HFFc6 (cell line): ENCODE results near the gene CLTCL1. TPM values are rescaled to one million over a fixed set of nuclear protein-coding genes. Genes with fewer than 3 reads are reported as not detected.

ENCODE experiments used
- DNase-seq: peaks from one replicate; pipeline ENCODE4 v3.0.0-alpha.2; 2018
- H3K27ac Mint-ChIP-seq: 2 replicates; pipeline ENCODE4 v1.8.0; 2020; ENCODE audit warnings: mild to moderate bottlenecking, mixed read lengths
- H3K27me3 Mint-ChIP-seq: 2 replicates; pipeline ENCODE4 v1.8.0; 2021; ENCODE audit warnings: mild to moderate bottlenecking, moderate library complexity, mixed read lengths; ENCODE audit not compliant: insufficient read depth
- H3K36me3 Mint-ChIP-seq: 2 replicates; pipeline ENCODE4 v1.8.0; 2021; ENCODE audit warnings: low read depth, mixed read lengths
- H3K4me1 Mint-ChIP-seq: 2 replicates; pipeline ENCODE4 v1.8.0; 2020; ENCODE audit warnings: low read depth, mixed read lengths
- H3K4me3 Mint-ChIP-seq: 2 replicates; pipeline ENCODE4 v1.8.0; 2020; ENCODE audit warnings: mild to moderate bottlenecking, moderate library complexity, mixed read lengths
- H3K9me3 Mint-ChIP-seq: 2 replicates; pipeline ENCODE4 v1.8.0; 2020; ENCODE audit warnings: mild to moderate bottlenecking, mixed read lengths
- CTCF ChIP-seq: fragments of 200-600 bp; sonication (generic); IDR thresholded peaks from 2 replicates; pipeline ENCODE4 v1.5.0; 2021; ENCODE audit warnings: antibody characterized with exemption, mild to moderate bottlenecking
- total RNA-seq, 6 experiments: library from RNA; stranded (reverse); fragmentation: NEBNext Ultra II Directional; extraction: Animal tissue kit (Norgen Biotek cat#: 25700); gene quantifications; 2 replicates in 1 of 6; 3 replicates in 5 of 6; pipeline ENCODE4 v1.2.3, GENCODE V29; 2021

Gene CLTCL1
- total RNA-seq, 6 experiments from 2014 or later, result 6.3 to 9.0 (median 7.3) TPM

DNA sequence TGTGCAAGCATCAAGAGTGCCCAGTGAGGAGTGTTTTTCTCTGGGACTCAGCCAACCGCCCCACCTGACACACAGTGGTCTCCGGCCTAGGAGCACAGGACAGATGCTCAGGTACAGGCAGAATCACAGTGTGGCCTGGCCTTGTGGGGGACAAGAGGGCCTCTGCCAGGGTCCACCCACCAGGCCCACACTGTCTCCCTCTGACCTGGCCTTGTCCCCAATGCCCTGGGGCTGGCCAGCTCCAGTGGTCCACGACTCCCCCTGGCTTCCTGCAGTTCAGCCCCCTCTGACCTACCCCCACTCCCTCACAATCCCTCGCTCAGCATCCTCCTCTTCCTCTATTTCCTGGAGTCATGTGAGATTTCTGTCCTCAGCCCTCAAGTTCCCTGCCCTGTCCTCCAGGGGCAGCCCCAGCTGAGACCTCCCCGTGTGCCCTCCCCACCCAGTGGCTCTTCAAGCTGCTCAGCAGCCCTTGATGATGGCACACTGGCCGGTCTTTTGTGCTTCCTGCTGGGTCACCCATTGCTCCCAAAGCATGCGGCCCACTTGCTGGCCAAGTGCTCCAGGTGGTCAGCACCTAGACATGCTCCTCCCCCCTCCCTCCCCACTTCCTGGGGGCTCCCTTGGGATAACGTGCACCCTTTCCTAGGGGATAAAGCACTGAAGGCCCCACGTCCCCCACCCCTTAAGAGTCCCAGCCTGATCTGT is 158.7 kb downstream of the CLTCL1 start:
- no peak for TF ChIP-seq CTCF
- H3K36me3 Mint-ChIP-seq, result peaks cover 21% of the 10 kb centered on the region
- DNase-seq, result no peak
- no peak overlapping the region for H3K4me3 Mint-ChIP-seq
- no peaks in the 10 kb centered on the region for H3K9me3 Mint-ChIP-seq
- peaks cover 2% of the 10 kb centered on the region; the same call in 1 of the 2 replicates for H3K27me3 Mint-ChIP-seq
- no peak overlapping the region for H3K27ac Mint-ChIP-seq
- no peaks in the 10 kb centered on the region for H3K4me1 Mint-ChIP-seq

- no peak overlapping the region for H3K4me3 Mint-ChIP-seq
- no peak for DNase-seq
- H3K27me3 Mint-ChIP-seq, result peaks cover 2% of the 10 kb centered on the region
- H3K9me3 Mint-ChIP-seq, result no peaks in the 10 kb centered on the region
- peaks cover 21% of the 10 kb centered on the region for H3K36me3 Mint-ChIP-seq
- no peak for TF ChIP-seq CTCF
- no peaks in the 10 kb centered on the region for H3K4me1 Mint-ChIP-seq
- H3K27ac Mint-ChIP-seq, result no peak overlapping the region
Measured at GRCh38 chr22:19132153-19132552, 159.4 kb downstream of the CLTCL1 start.

DNA sequence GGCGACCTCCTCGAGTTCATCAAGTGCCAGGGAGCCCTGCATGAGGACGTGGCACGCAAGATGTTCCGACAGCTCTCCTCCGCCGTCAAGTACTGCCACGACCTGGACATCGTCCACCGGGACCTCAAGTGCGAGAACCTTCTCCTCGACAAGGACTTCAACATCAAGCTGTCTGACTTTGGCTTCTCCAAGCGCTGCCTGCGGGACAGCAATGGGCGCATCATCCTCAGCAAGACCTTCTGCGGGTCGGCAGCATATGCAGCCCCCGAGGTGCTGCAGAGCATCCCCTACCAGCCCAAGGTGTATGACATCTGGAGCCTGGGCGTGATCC is 159.9 kb downstream of the CLTCL1 start:
- H3K36me3 Mint-ChIP-seq, result peaks cover 19% of the 10 kb centered on the region
- H3K27me3 Mint-ChIP-seq, result peaks cover 2% of the 10 kb centered on the region
- no peak for DNase-seq
- H3K4me3 Mint-ChIP-seq, result no peak overlapping the region
- no peaks in the 10 kb centered on the region for H3K9me3 Mint-ChIP-seq
- no peaks in the 10 kb centered on the region for H3K4me1 Mint-ChIP-seq
- TF ChIP-seq CTCF, result no peak
- H3K27ac Mint-ChIP-seq, result no peak overlapping the region

GRCh38 chr22:19130959-19131684 is 160.4 kb downstream of the CLTCL1 start, which contains the start of gene TSSK2:
TSSK2 (plus strand) TSS chr22:19131308; CDS start chr22:19131400, 92 bp downstream.
- TF ChIP-seq CTCF, result no peak
- Mint-ChIP-seq H3K4me3 (no peak within 1 kb of the TSS), H3K4me1 (no peaks in the 10 kb centered on the region), H3K27ac (no peak within 1 kb of the TSS), H3K9me3 (no peaks in the 10 kb centered on the region), H3K36me3 (peaks cover 17% of the 10 kb centered on the region), H3K27me3 (peaks cover 2% of the 10 kb centered on the region)
- no peak for DNase-seq

DNA sequence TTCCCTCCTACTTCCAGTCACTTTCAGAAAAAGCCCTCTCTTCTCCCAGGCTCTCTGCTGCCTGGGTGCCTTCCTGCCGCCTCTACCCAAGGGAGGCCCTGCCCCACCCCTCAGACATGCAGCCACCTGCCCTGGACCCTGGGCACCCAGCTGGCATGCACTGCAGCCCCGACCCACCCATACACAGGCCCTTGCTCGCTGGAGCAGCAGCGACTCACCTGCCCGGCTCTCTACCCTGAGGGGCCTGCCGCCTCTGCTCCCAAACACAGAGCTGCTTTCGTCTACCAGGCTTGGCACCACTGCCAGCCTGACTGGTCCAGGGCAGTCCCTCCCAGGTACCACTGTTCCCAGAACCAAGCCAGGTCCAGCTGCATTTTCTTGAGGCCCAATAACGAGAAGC is 161.6 kb downstream of the CLTCL1 start:
- peaks cover 9% of the 10 kb centered on the region; the same call in 1 of the 2 replicates for H3K36me3 Mint-ChIP-seq
- TF ChIP-seq CTCF, result no peak
- no peaks in the 10 kb centered on the region for H3K4me1 Mint-ChIP-seq
- no peaks in the 10 kb centered on the region for H3K9me3 Mint-ChIP-seq
- no peak overlapping the region for H3K4me3 Mint-ChIP-seq
- no peak overlapping the region for H3K27ac Mint-ChIP-seq
- no peak for DNase-seq
- peaks cover 7% of the 10 kb centered on the region for H3K27me3 Mint-ChIP-seq

Other genes with a start within 250 kb of the CLTCL1 start
- 10 to 100 TPM; 46.1 to 57.9 (median 53.7) TPM for gene DGCR2, start 169.3 kb downstream of the CLTCL1 start, total RNA-seq
- gene TSSK2, start 160.4 kb downstream of the CLTCL1 start, total RNA-seq, result not detected
- gene ESS2, start 147.1 kb downstream of the CLTCL1 start, total RNA-seq, result 10 to 100 TPM; 16.6 to 19.2 (median 17.6) TPM
- gene GSC2, start 141.4 kb downstream of the CLTCL1 start, total RNA-seq, result not detected
- gene SLC25A1, start 113.0 kb downstream of the CLTCL1 start, total RNA-seq, result 100 to 1,000 TPM; 102 to 124 (median 108) TPM
- gene HIRA, start 140.0 kb upstream of the CLTCL1 start, total RNA-seq, result 10 to 100 TPM; 26.6 to 30.8 (median 27.4) TPM
- gene MRPL40, start 140.8 kb upstream of the CLTCL1 start, total RNA-seq, result 10 to 100 TPM; 44.6 to 52.6 (median 47.5) TPM
- 10 to 100 TPM; 11.2 to 12.7 (median 12.2) TPM for gene C22orf39, start 156.0 kb upstream of the CLTCL1 start, total RNA-seq
- gene UFD1, start 187.5 kb upstream of the CLTCL1 start, total RNA-seq, result 100 to 1,000 TPM in 4 of 6 experiments, 10 to 100 TPM in 2; 94.9 to 134 (median 113) TPM
- gene CDC45, start 188.2 kb upstream of the CLTCL1 start, total RNA-seq, result 10 to 100 TPM in 5 of 6 experiments, 1 to 10 TPM in 1; 8.8 to 17.4 (median 16.2) TPM
- under 1 TPM in 1 of 6 experiments, not detected in 5; 0.16 TPM for gene CLDN5, start 232.7 kb upstream of the CLTCL1 start, total RNA-seq